Islet of Langerhans (tissue), 1 donor: ENCODE data around the gene BCAR1.
"Not testable (repeated sequence)": the region's sequence is repeated elsewhere in the genome, so short reads cannot be mapped to it uniquely, and the experiment has no call there.

Experiments used
- FAIRE-seq: peaks from one replicate; lab custom pipeline; 2011; peaks lifted over from hg19 to GRCh38; lab: Jason Lieb, UNC

Gene BCAR1

GRCh38 chr16:75252946-75253911 is 1.8 kb upstream of the BCAR1 start:
- no peak for FAIRE-seq

DNA sequence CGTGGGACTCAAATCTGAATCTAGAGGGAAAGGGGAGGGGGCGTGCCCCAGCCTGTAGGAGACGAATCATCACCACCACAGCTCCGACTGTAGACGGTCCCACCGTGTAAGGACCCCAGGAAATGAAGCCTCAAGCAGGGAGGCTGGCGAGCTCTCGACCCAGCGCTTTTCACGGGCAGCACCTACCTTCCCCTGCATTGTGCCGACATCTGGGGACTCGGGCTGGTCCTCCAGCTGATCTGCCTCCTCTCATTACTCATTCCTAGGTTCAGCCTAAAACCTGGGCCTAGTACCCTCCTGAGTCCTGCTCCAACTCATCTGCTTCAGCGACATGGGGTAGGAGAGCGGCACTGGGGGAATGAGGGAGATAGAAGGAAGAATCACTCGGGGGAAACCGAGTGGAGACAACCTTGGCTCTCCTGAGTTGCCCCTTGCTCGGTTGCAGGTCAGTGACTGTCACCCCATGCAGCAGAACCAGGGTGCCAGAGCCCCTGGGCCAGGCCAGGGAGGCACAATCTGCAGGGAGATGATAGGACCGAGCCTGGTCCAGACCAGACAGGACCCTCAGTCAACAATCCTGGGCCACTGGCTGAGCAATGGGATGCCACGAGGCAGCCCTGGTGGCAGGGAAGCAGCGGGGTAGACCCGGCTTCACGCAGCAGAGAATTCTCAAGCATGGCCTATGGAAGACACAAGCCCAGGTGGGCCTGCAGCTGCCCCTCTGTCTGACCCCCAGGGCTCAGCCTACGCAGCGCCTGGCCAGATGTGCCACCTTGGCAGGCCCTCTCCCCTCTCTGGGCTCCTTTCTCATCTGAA is 833 bp upstream of the BCAR1 start:
- no peak for FAIRE-seq

DNA sequence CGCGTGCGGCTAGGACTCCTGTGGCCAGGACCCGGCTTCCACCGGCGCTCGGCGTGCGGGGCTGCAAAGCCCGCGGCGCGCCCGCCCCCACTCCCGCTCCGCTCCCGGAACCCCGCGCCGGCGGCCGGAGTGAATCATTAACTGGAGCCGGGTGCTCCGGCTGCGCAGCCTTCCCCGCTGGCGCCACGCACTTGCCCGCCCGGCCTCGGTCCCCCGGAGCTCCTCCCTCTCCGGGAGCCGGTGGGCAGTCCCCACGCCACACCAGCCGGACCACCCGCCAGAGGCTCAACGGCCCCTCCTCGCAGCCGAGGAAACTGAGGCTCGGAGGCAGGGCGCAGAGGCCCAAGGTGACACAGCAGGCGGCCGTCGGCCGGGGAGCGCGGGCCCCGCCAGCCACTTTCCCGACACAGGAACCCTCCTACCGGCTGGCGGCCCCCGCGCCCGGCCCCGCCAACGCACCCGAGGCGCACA is 580 bp downstream of the BCAR1 start:
- FAIRE-seq, result no peak

GRCh38 chr16:75250089-75250808 is 1.2 kb downstream of the BCAR1 start:
- FAIRE-seq, result no peak

DNA sequence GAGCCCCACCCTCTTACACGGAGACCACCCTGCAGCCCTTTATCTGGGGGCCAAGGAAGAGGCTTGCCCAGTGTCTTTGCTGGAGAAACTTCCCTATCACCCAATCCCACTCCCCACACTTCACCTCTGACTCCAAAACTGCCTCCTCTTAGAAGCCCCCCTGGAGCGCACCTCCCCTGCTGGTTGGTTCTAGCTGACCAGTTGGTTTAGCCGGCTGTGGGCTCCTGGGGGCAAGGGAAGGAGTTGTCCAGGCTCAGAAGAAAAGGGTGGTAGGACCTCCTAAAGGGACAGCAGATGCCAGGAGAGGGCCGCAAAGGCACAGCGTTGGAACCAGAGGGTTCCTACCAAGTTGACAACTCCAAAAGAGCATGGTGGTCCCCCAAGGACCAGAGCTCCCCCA is 2.0 kb downstream of the BCAR1 start:
- FAIRE-seq, result no peak

- FAIRE-seq, result no peak
Observed at GRCh38 chr16:75248536-75249380, 2.7 kb downstream of the BCAR1 start.

DNA sequence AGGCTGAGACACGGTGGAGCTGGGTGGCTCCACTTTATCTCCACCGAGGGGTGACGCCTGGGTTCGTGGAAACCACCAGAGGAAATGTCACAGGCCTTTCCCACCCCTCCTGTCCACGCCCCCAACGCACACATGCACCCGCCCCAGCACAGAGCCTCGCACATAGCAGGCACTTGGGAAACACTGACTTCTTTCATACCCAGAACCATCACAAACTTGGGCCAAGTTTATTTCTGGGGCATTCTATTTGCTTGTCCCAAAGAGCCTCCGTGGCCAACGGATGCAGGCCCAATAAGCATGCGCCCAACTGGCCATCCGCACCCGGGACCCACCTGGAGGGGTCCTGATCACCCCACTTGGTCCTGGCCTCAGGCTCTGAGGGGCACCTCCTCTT is 3.3 kb downstream of the BCAR1 start:
- FAIRE-seq, result no peak

- FAIRE-seq, result no peak
Observed at GRCh38 chr16:75247249-75247648, 4.2 kb downstream of the BCAR1 start.

DNA sequence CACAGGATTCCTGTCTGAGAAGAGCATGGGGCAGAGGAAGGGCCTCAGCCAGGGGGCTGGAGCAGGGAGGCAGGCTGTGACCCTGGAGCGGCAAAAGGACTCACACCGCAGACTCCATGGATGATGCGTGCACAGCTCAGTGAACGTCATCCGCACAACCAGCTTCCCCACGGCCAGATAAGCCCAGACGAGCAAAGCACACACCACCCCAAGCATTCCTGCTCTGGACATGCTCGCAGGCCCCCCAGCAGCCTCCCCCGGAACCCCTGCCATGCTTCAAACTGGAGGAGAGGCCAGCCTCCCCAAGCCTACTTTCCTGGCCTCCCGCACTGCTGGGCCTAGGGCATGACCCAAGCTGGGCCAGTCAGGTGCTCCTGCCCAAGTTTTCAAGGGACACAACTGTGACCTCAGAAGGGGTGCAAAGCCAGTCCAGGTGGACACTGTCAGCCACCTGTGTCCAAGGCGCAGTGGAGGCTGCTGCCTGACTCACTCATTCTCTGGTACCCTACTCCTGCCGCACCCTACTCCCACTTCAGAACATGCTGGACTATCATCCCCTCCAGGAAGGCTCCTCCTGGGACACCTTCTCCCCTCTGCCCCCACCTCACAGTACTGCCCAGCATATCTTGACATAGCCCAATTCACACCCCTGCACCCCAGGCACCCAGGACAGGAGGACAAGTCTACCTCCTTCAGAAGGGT is 4.8 kb downstream of the BCAR1 start:
- FAIRE-seq, result no peak

DNA sequence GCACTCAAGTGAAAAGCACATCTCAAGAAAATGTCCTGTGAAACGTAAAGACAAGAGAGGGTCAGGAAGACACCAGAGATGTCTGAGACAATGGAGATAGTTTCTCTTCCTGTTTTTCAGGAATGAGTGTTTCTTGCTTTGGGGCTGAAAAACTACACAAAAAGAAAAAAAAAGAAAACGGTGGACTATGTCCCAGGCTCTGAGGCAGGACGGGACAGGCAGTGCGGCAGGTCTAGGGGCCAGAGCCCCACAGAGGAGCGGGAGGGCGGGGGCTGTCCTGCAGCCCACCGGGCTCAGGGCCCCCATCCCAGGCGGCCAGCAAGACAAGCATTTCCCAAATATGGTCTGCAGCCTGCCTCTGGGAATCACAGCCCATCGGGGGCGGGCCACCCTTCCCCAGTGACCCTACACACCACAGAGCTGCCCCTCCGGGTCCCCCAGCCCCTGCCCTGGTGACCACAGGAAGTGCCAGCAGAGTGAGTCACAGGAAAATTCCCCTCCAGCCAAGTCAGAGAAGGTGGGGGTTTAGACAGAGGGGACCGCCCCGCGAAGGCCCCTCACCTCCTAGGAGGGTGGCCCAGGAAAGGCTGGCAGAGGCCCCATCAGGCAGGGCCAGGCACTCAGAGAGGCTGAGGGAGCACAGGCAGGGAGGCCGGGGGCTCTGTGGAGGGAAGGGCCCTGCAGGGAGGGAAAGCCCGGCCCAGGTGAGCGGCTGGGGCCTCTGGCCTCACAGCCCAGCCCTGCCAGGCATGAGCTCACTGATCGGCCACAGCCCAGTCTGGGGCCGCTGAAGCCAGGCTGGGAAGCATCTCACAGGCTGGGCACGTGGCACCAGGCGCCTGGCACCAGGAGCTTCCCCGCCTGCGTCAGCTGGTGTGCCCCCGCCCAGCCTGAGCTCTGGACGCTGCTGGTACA is 6.3 kb downstream of the BCAR1 start:
- FAIRE-seq, result no peak

DNA sequence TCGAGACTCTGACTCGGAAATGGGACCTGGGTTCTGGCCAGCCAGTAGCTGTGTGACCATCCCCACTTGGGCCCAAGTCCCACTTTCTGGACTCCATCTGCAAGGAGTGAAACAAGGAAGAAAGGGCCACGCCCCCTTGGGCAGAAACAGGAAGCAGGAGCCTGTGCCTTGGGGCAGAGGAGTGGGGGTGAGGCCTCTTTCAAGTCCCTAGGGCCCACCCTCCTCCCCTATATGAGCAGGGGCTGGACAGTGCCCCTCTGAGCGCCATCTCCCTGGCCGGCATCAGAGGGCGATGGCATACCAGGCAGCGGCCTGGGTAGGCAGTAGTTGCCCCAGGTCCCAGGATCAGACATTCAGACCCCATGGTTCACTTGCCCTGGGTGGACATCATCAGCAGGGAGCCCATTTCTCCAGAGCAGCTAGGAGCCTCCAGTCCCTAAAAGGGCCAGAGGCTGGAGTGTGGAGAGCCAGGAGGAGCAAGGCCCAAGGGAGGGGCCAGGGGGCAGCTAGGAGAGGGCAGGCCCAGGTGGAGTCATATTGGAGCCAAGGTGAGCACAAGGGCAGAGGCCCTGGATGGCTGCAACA is 7.1 kb downstream of the BCAR1 start:
- no peak for FAIRE-seq

DNA sequence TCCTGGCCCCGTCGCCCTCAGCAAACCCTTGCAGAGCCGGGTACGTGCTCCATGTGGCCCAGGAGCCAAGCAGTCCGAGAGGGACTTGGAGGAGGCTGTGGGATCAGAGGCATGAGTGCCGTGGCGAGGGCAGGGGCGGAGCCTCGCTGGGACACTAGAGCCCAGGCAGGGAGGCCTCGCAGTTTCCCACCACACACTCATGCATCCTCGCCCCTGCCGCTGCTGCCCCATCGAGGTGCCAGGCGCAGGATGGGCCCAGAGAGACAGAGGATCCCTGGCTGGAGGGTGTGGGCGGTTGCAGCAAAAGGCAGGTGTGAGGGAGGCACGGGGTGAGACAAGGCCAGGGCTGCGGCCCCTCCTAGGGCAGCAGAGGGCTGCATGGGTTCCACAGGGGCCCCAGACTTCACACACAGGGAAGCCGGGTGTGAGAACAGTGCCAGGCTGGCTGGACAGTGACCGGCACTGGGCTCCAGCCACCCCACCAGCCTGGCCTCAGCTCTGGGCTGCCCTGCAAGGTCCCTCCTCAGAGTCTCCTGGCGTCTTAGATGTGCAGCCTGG is 7.7 kb downstream of the BCAR1 start:
- FAIRE-seq, result no peak

DNA sequence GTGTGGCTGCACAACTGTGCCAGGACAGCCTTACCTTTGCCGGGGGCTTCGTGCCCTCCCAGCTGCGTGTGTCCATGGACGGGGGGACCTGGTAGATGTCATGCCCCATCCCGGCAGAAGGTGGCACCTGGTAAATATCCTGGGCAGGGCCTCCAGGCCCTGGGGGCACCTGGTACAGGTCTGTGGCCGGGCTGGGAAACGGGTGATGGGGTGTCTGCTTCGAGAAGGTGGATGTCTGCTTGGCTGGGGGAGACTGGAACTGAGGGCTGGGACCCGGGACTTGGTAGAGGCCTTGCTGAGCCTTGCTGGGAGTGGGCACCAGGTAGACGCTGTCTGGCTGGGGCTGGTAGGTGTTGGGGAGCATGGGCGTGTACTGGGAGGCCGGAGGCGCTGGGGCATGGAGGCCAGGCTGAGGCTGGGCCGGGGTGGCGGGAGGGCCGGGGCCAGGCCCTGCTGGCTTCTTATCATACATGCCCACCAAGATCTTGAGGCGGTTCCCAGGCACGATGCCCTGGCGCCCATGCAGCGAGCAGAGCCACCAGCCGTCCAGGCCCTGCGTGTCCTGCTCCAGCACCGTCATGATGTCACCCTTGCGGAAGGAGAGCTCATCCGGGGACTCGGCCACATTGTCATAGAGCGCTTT is 8.9 kb downstream of the BCAR1 start:
- FAIRE-seq, result not testable (repeated sequence)

DNA sequence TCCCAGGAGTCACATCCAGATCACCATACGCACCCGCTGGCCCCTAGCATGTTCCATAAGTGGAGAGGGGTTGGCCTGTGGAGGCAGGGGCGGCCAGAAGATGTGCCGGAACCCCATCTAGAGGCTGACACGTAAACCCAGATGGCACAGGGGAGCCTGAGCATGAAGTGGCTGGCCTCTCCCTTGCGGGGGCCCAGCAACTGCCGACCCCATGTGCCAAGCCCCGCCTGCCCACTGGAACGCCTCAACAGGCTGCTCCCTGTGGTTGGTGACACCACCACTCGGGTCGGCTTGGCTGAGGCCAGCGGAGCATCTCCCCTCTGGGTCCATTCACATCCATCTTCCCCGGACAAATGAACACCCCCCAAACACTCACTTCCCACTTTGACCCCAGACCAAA is 9.5 kb downstream of the BCAR1 start:
- no peak for FAIRE-seq

GRCh38 chr16:75241412-75241811 is 10.0 kb downstream of the BCAR1 start:
- no peak for FAIRE-seq

DNA sequence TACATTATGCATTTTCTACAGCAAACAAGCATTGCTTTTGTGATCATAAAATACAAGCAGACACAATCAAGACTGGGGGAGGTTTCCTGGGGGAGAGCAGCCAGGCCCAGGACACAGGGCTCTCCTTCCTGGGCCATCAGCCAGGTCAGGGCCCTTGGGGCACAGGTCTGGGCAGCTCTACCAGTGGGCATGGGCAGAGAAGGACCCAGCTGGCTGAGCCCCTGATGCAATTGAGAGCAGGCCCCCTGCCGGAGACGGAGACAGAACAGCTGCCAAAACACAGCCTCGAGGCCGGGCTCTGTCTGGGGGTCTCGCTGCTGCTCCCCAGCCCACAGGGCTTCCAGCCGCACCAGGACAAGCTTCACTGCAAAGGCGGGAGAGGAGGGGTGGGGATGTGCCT is 10.8 kb downstream of the BCAR1 start:
- FAIRE-seq, result not testable (repeated sequence)

GRCh38 chr16:75239542-75240122 is 11.8 kb downstream of the BCAR1 start:
- FAIRE-seq, result no peak

- no peak for FAIRE-seq
Observed at GRCh38 chr16:75238853-75239541, 12.4 kb downstream of the BCAR1 start.
